Activated gamma-delta T cell treated with Interleukin-2 at 50 U/mL for 16 hours (primary cell): ENCODE measurements around the gene SPRYD3.
"Not testable (repeated sequence)": the region's sequence is repeated elsewhere in the genome, so short reads cannot be mapped to it uniquely, and the experiment has no call there.

Experiments
- DNase-seq: peaks from one replicate; pipeline ENCODE4 v3.0.0-alpha.2; 2020

SPRYD3 gene

DNA sequence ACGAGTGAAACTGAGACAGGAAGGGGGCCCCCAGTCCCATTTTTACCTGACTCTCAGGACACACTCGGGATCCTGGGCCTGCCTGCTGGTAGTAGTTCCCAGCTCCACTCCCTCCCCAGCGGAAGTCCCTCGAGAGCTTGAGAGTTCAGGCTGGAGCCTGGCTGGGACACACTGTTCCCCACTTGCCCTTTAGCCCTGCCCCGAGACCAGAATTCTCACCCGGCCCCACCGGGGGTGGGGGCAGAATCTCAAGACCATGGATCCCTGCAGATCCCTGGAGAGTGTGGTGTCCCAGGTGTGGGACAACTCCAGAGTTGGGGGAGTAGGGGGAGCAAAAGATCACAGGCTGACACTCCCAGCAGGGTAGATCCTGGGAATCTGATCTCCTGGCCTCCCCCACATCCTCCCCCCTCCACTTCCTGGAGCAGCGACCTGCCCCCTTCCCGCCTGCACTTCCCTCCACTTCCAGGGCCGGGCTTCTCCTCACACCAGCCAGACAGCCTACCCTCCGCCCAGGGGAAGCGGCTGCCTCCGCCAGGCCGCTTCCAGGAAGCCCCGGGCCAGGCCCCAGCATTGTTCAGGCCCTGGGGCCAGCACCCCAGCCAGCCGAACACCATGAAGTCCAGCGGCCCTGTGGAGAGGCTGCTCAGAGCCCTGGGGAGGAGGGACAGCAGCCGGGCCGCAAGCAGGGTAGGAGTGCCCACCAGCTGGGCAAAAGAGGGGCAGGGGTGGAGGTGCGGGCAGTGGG, 29.4 kb downstream of the SPRYD3 start, which contains the start of gene TNS2:
TSS of gene TNS2 (plus strand) at position 495 of the 748 bp plus-strand sequence. CDS start at position 616, 121 bp downstream.
- no peak for DNase-seq

DNA sequence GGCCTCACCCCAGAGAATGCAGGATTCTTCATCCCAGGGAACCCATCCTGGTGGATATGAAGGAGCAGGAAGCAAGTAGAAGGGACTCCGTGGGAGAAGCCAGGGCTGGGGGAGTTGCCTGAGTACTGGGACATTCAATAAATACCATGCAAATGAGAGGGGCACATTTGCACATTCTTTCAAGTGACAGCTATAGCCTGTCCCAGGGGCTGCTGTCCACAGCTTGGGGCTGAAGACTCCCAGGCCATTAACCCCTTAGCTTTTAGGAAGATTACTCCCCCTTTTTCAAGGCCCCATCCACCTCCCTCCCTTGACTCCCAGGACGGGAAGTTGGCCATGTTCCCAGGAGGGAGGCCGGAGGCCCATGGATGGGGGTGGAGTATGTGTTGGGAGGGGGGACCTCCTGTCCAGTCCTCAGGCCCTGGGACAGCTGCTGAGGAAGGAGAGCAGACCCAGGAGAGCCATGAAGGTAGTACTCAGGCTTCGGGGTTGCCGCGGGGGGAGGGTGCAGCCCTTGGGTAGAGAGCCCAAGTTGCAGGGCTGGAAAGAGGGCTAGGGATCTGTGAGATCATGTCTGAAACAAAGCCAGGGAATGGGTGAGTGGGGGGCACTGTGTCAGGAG, 30.3 kb downstream of the SPRYD3 start:
- no peak for DNase-seq

DNA sequence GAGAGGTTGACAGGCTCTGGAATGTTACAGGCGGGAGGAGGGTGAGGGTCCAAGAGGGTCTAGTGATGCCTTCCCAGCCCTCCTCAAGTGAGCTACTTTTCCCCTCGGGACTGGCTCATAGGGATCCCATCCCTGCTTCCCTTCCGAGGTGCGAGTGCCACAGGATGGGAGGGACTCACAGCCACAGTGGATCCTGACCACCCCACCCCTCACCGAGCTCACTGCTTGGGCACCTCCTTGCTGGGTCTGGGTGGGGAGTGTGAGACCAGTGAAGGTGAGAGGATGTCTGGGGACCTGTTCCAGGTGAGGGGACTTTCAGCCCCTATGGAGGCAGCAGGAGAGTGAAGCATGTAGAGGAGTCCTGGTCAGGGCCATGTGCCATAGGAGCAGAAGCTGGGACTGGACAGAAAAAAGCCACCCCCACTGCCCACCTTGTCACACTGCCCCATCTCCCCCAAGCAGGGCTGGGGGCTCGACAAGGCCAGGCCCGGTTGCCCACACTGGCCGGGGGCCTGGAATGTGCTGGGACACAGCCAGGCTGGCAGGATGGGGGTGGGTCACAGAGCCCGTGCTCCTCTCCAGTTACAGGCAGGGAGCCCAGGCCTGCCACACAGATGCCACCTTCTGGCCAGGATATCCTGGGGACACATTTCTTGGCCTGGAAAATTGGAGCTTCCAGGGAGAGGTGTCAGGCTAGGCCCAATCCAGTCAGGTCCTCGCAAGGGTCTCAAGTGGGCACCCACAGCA, 31.0 kb downstream of the SPRYD3 start:
- no peak for DNase-seq

DNA sequence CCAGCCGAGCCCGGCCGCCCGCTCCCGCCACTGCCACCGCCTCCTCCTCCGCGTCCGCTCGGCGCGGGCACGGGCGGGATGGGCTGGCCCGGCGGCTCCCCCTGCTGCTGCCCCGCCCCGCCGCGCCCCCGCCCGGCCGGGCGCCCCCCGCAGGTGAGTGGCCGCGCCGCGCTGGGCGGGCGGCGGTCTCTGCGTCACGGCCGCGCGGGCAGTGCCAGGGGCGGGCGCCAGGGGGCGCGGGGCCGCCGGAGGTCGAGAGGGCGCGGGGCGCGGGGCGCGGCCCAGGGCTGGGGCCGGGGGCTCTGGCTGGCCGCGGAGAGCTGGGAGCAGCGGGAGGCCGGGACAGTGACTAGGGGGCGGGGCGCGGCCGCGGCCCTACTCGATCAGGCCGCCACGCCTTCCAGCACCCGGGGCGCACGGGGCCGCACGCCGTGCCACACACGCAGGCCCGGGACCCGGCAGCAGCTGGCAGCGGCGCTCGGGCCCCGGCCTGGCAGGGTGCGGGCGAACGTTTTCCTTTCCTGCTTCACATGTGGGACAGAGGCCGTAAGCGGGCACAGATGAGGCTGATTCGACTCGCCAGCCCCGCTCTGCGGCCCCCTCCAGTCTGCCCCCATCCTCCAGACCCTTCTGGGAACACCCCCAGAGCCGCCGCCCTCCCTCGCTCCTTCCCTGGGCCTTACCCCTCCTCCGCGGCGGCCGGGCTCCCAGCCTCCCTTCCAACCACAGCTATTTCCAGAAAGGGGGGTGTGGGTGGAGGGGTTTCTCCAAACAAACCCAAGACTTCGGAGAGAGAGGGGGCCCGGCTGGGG, 31.8 kb downstream of the SPRYD3 start:
- peak; percentile 66 for DNase-seq

DNA sequence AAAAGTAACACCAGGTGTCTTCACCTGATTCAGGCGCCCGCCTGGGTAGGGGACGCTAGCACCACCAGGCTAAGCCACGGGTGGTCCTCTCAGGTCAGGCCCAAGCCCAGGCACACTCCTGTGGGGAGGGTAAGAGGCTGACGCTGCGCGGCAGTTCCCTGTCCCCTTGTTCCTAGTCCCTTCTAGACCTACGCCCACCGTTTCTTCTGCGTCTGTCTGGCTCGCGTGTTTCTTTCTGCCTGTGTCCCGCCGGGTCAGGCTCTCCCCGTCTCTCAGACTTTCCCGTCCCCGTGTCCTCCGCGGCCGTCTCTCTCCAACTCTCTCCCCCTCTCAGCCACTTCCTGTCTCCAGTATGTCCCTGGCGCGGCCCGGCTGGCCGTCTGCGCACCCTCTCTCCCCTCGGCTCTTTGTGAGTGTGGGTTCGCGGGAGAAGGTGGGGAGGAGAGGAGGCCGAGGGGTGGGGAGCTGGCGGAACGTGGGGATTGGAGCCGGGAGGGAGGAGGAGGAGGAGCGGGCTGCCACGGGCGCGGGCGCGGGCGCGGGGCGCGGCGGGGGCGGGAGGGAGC, 32.5 kb downstream of the SPRYD3 start:
- DNase-seq: no peak

DNA sequence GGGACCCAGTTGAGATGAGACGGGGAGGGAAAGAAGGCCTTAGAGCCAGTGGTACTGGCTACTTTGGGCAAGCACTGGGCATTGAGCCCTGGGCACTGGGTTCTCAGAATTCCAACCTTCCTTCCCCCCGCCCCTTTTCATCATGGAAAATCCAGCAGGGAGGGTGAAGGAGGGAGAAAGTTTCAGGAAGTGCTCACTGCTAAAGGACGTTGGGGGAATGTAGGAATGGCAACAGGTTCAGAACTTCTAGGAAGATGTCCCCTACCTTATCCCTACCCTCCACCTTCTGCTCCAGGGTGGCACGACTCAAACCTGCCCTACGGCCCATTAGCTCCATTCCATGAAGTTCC, 33.5 kb downstream of the SPRYD3 start:
- DNase-seq: no peak

DNA sequence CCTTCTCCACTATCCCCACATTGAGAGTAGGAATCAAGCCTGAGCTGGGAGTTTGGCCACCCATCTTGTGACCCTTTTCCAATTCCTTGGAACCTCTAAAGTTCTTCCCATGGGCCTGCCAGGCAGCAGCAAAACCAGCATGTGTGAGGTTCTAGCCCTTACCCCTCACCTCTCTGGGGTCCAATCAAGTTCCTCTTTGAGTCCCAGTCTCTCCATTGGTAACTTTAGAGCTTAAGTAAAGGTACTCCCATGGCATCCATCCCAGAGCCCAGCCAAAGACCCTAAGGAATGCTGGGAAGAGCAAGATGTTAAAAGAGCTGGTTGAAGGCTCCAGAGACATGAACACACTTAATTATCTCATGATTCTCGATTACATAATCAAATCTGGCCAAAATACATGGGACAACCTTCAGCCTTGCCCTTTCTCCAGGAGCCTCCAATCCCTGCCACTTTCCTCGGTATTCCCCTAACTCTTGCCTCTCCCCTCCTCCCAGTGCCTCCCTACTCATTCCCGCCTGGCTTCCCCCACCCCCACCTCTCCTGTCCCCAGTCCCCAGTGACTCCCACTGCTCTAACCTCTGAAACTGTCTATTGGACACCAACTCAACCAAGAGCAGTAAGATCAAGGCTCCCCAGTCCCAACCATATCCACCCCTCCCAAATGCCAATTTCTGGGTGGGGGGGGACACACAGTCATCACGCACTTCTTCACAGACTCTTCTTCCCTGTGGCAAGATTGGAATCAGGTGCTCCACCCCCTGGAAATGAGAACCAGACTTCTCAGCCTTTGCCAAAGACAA, 34.1 kb downstream of the SPRYD3 start:
- no peak for DNase-seq

DNA sequence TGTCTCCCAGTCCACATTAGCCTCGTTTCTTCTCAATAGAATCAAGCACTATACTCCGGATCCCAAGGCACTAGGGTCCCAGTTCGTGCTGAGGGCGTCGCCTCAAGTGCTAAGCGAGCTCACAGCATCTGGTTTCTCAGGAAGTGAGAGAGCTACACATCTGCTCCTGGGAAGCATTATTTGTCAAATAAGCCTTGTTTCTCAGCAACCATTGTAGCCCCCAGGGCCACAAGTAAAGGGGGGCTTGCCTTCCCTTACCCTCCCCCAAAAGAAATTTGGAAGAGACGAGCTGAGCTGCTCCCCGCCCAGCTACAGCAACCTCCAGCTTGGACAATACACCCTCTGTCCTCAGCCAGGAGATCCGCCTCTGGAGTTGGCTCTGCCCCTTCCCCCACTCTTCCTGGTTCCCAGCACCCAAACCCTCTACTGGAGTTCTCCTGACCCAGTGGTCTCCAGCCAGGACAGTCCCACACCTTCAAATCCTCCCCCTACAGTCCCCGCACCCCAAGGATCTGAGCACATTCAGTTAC, 35.1 kb downstream of the SPRYD3 start:
- no peak for DNase-seq

DNA sequence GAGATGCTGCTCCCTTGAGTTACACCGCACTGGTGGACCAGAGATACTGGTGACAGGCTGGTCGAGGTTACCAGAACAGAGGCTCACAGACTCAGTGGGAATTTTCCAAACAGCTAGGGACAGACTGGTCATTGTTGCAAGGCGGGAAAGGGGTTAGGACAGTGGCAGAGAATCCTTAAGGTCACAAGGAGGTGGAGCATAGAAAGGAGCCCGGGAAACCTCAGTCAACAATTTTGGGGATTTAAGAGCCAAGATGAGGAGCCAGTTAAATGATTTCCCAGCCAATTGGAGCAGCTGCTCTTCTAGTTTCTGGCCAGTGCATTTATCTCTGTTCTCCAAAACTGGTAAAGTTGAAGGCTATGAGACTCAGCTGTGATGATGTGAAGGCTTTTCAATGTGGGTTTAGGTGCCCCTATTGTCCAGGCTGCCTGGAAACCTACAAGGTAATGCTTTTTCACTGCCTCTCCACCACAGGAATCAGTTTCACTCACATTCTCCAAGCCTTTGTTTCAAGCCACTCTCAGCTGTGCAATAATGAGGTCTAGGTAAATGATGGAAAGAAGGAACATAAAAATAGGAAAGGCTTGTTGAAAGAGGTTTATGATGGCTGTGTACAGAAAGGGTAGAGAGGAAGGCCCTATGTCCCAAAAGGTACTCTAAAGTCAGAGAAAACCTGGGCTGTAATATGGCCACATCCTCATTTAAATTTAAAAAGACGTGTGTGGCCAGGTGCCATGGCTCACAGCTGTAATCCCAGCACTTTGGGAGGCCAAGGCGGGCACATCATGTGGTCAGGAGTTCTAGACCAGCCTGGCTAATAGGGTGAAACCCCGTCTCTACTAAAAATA, 36.4 kb downstream of the SPRYD3 start:
- no peak for DNase-seq

DNA sequence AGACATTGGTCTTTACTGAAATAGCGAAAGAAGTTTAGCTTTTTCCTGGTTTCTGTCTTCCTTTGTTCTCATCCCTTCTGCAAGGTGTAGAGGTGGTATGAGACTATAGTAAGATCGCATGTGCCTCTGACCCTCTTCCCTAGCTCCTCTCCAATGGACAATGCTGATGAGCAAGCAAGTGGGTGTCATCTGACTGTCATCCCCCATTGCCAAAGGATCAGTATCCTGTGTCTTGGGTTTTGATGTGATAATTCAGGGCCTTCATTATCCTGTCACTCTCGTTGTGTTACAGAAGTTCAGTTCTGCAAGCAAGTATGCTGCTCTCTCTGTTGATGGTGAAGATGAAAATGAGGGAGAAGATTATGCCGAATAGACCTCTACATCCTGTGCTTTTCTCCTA, 39.3 kb downstream of the SPRYD3 start:
- no peak for DNase-seq

DNA sequence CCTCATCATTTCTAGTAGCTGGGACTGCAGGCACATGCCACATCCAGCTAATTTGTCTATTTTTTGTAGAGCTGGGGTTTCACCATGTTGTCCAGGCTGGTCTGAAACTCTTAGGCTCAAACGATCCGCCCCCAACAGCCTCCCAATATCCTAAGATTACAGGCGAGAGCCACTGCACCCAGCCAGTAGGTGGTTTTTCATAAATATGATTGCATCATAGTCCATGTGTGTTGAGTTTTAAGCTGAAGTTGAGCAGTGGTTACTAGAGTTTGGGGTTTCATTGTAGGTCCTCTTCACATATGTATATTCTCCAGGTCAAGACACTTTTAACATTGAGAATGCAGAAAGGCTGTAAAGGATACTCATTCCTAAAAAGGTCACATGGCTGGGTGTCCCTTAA, 42.4 kb downstream of the SPRYD3 start:
- no peak for DNase-seq

DNA sequence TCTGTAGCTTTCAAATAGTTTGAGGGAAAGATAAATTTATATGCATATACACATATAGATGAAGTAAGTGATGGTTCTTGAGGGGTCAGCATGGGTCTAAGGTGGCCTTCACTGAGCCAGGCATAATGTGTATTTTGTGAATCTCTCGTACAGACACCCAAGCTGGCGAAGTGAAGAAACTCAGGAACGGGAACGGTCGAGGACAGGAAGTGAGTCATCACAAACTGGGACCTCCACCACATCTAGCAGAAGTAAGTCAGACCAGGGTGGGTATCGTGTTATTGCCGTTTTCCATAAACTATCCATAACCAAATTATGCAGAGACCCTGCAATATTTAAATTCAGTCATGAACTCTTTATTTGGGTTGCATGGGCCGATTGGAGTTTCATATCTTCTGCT, 44.7 kb downstream of the SPRYD3 start:
- no peak for DNase-seq

DNA sequence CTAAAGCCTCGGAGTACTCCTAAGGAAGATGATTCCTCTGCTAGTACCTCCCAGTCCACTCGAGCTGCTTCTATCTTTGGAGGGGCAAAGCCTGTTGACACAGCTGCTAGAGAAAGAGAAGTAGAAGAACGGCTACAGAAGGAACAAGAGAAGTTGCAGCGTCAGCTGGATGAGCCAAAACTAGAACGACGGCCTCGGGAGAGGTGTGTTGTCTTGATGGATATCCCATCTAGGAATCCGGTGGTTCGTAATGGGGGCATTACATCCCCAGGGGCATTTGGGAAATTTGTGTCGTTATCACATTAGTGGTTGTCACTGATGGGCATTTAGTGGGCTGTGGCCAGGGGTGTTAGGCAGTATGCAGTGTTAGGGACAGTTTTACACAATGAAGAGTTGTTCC, 45.4 kb downstream of the SPRYD3 start:
- not testable (repeated sequence) for DNase-seq

DNA sequence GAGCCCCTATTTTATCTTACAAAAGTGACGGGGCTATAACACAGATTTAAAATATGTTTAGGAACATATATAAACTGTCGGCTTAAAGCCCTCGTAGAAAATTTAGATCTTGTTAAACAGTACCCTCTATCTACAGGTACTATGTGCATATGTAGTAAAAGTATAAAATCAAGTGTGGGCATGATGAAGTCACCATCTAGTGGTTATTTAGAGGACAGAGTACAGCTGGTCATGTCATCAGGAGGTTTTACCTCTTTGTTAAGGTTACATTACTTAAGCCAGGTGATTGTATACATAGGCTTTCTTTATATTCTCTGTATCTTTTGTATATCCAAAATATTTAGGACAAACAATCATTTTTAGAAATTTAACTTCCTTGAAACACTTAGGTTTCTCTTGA, 47.6 kb downstream of the SPRYD3 start:
- no peak for DNase-seq

DNA sequence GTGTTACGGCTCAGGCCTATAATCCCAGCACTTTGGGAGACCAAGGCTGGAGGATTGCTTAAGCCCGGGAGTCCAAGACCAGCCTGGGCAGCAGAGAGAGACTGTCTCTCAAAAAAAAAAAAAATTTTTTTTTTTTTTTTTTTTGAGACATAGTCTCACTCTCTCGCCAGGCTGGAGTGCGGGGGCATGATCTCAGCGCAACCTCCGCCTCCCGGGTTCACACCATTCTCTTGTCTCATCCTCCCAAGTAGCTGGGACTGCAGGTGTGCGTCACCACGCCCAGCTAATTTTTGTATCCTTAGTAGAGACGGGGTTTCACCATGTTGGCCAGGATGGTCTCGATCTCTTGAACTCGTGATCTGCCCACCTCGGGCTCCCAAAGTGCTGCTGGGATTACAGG, 52.2 kb downstream of the SPRYD3 start:
- DNase-seq: not testable (repeated sequence)

DNA sequence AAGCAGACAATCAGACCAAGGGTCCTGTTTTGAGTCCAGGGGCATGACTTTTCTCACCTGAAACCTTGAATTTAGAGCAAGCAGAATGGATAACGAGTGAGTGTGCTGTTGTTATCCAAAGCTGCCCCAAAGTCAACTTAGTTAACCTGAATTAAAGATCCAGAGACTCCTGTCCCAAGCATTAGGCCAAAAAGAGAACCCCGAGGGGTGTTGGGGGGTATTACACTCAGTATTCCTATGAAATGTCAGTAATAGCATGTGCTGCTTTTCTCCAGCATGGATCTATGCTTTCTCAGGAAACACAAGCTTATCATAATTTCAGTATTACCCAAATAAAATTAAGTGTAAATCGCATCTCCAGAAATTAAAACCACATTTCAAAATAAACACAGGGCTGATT, 53.9 kb downstream of the SPRYD3 start:
- no peak for DNase-seq

DNA sequence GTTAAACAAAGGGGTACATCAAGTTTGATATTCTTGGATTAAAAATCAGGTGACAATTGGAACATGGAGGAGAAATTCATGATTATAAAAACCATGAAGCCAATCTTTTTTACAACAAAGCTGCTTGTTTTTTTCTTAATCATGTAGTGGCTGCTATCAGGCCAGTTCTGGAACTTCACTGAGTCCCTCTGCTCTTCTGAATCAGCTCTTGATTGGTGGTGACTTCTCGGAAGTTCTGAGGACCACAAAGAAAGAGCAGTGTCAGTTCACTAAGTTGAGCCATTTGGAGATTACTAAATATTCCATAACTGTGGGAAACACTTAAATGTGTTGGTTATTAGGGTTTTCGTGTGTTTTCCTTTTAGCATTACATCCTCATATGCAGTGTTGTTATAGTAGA, 64.5 kb downstream of the SPRYD3 start:
- DNase-seq: no peak
